HFFc6 (cell line): ENCODE measurements around the gene TYSND1. TPM values are rescaled to one million over a fixed set of nuclear protein-coding genes. Genes with fewer than 3 reads are reported as not detected.

Source experiments
- DNase-seq: peaks from one replicate; pipeline ENCODE4 v3.0.0-alpha.2; 2018
- H3K27ac Mint-ChIP-seq: 2 replicates; pipeline ENCODE4 v1.8.0; 2020; ENCODE audit warnings: mild to moderate bottlenecking, mixed read lengths
- H3K27me3 Mint-ChIP-seq: 2 replicates; pipeline ENCODE4 v1.8.0; 2021; ENCODE audit warnings: mild to moderate bottlenecking, moderate library complexity, mixed read lengths; ENCODE audit not compliant: insufficient read depth
- H3K36me3 Mint-ChIP-seq: 2 replicates; pipeline ENCODE4 v1.8.0; 2021; ENCODE audit warnings: low read depth, mixed read lengths
- H3K4me1 Mint-ChIP-seq: 2 replicates; pipeline ENCODE4 v1.8.0; 2020; ENCODE audit warnings: low read depth, mixed read lengths
- H3K4me3 Mint-ChIP-seq: 2 replicates; pipeline ENCODE4 v1.8.0; 2020; ENCODE audit warnings: mild to moderate bottlenecking, moderate library complexity, mixed read lengths
- H3K9me3 Mint-ChIP-seq: 2 replicates; pipeline ENCODE4 v1.8.0; 2020; ENCODE audit warnings: mild to moderate bottlenecking, mixed read lengths
- CTCF ChIP-seq: fragments of 200-600 bp; sonication (generic); IDR thresholded peaks from 2 replicates; pipeline ENCODE4 v1.5.0; 2021; ENCODE audit warnings: antibody characterized with exemption, mild to moderate bottlenecking
- total RNA-seq, 6 experiments: library from RNA; stranded (reverse); fragmentation: NEBNext Ultra II Directional; extraction: Animal tissue kit (Norgen Biotek cat#: 25700); gene quantifications; 2 replicates in 1 of 6; 3 replicates in 5 of 6; pipeline ENCODE4 v1.2.3, GENCODE V29; 2021

Gene TYSND1
- total RNA-seq, 6 experiments from 2014 or later = 4.6 to 5.7 (median 4.9) TPM

- peak; percentile 97 for TF ChIP-seq CTCF
- H3K4me1 Mint-ChIP-seq = no peaks in the 10 kb centered on the region
- peak; percentile 4 for DNase-seq
- H3K9me3 Mint-ChIP-seq = no peaks in the 10 kb centered on the region
- H3K4me3 Mint-ChIP-seq = no peak overlapping the region
- no peaks in the 10 kb centered on the region; the same call in 1 of the 2 replicates for H3K27me3 Mint-ChIP-seq
- H3K36me3 Mint-ChIP-seq = peaks cover 12% of the 10 kb centered on the region; the same call in 1 of the 2 replicates
- H3K27ac Mint-ChIP-seq = no peak overlapping the region
These were observed 30.4 kb downstream of the TYSND1 start for GRCh38 chr10:70115948-70116682.

- Mint-ChIP-seq H3K4me3 (no peak overlapping the region), H3K36me3 (peaks cover 12% of the 10 kb centered on the region; the same call in 1 of the 2 replicates), H3K9me3 (no peaks in the 10 kb centered on the region), H3K27me3 (no peaks in the 10 kb centered on the region; the same call in 1 of the 2 replicates), H3K4me1 (no peaks in the 10 kb centered on the region), H3K27ac (no peak overlapping the region)
- DNase-seq = no peak
- TF ChIP-seq CTCF = no peak; the same call in 1 of the 2 replicates
These were observed 31.6 kb downstream of the TYSND1 start for GRCh38 chr10:70114902-70115301.

- Mint-ChIP-seq H3K4me3 (no peak overlapping the region), H3K36me3 (peaks cover 12% of the 10 kb centered on the region; the same call in 1 of the 2 replicates), H3K9me3 (no peaks in the 10 kb centered on the region), H3K27ac (no peak overlapping the region), H3K4me1 (no peaks in the 10 kb centered on the region), H3K27me3 (no peaks in the 10 kb centered on the region; the same call in 1 of the 2 replicates)
- no peak for TF ChIP-seq CTCF
- no peak for DNase-seq
These were observed 34.4 kb downstream of the TYSND1 start for GRCh38 chr10:70112071-70112470.

- no peaks in the 10 kb centered on the region for H3K9me3 Mint-ChIP-seq
- no peaks in the 10 kb centered on the region; the same call in 1 of the 2 replicates for H3K27me3 Mint-ChIP-seq
- H3K36me3 Mint-ChIP-seq = peaks cover 12% of the 10 kb centered on the region; the same call in 1 of the 2 replicates
- no peak overlapping the region for H3K4me3 Mint-ChIP-seq
- TF ChIP-seq CTCF = no peak
- no peaks in the 10 kb centered on the region for H3K4me1 Mint-ChIP-seq
- no peak for DNase-seq
- no peak overlapping the region for H3K27ac Mint-ChIP-seq
These were observed 35.0 kb downstream of the TYSND1 start for GRCh38 chr10:70111496-70111895.

- H3K4me3 Mint-ChIP-seq = no peak overlapping the region
These were observed 37.3 kb downstream of the TYSND1 start for GRCh38 chr10:70109064-70109729.

More at GRCh38 chr10:70109064-70109729, 37.3 kb downstream of the TYSND1 start:
- H3K4me1 Mint-ChIP-seq = no peaks in the 10 kb centered on the region
- no peak for DNase-seq
- no peak for TF ChIP-seq CTCF
- no peaks in the 10 kb centered on the region for H3K9me3 Mint-ChIP-seq
- H3K27ac Mint-ChIP-seq = no peak overlapping the region
- peaks cover 5% of the 10 kb centered on the region; the same call in 1 of the 2 replicates for H3K36me3 Mint-ChIP-seq
- peaks cover 6% of the 10 kb centered on the region; the same call in 1 of the 2 replicates for H3K27me3 Mint-ChIP-seq
